GM23248 (cell line): ENCODE measurements around the gene ZKSCAN7.

Source experiments
- EZH2 ChIP-seq: fragments of 200-600 bp; sonication (generic); IDR thresholded peaks from 2 replicates; pipeline ENCODE4 v1.6.1; 2018; ENCODE audit warnings: antibody characterized with exemption, mild to moderate bottlenecking; ENCODE audit not compliant: insufficient read depth, poor library complexity, severe bottlenecking
- EZH2phosphoT487 ChIP-seq: fragments of 200-600 bp; sonication (generic); IDR thresholded peaks from 2 replicates; pipeline ENCODE4 v1.6.1; 2018; ENCODE audit warnings: antibody characterized with exemption, moderate library complexity, mild to moderate bottlenecking, low read depth; ENCODE audit not compliant: insufficient read depth

- TF ChIP-seq EZH2phosphoT487 (no peak), EZH2 (no peak)
Measured at GRCh38 chr3:44521721-44522120, 33.3 kb upstream of the ZKSCAN7 start.
